Endodermal cell (in vitro differentiated cells): ENCODE measurements around the gene LRRIQ1. TPM values are rescaled to one million over a fixed set of nuclear protein-coding genes. Genes with fewer than 3 reads are reported as not detected.

Experiments used
- DNase-seq: peaks from one replicate; pipeline ENCODE4 v3.0.0-alpha.2; 2017
- H3K27ac ChIP-seq: 2 replicates; pipeline ENCODE4 v1.5.1; 2013; ENCODE audit warnings: mild to moderate bottlenecking, low read depth, low read length, moderate library complexity
- H3K27me3 ChIP-seq: 2 replicates; pipeline ENCODE4 v1.6.1; 2013; ENCODE audit warnings: mild to moderate bottlenecking, low read length, moderate library complexity; ENCODE audit not compliant: insufficient read depth, control insufficient read depth, poor library complexity, severe bottlenecking
- H3K36me3 ChIP-seq: 2 replicates; pipeline ENCODE4 v1.7.0; 2013; ENCODE audit warnings: mild to moderate bottlenecking, low read length, moderate library complexity; ENCODE audit not compliant: control insufficient read depth, insufficient read depth
- H3K4me1 ChIP-seq: one replicate; pipeline ENCODE4 v1.7.0; 2013; ENCODE audit warnings: low read length; ENCODE audit not compliant: control insufficient read depth, insufficient read depth
- H3K4me3 ChIP-seq: 2 replicates; pipeline ENCODE4 v1.5.1; 2013; ENCODE audit warnings: mild to moderate bottlenecking, low read length, moderate library complexity
- H3K9ac ChIP-seq: 2 replicates; pipeline ENCODE4 v1.6.1; 2013; ENCODE audit warnings: mild to moderate bottlenecking, low read length, moderate library complexity; ENCODE audit not compliant: poor library complexity, severe bottlenecking; ENCODE audit errors: extremely low read depth
- H3K9me3 ChIP-seq: 2 replicates; pipeline ENCODE4 v1.6.1; 2013; ENCODE audit warnings: mild to moderate bottlenecking, low read length, moderate library complexity; ENCODE audit not compliant: control insufficient read depth
- H3K27ac Mint-ChIP-seq: 2 replicates; pipeline ENCODE4 v1.8.0; 2020; ENCODE audit warnings: mixed read lengths
- H3K27me3 Mint-ChIP-seq: 2 replicates; pipeline ENCODE4 v1.8.0; 2021; ENCODE audit warnings: mild to moderate bottlenecking, mixed read lengths; ENCODE audit not compliant: insufficient read depth
- H3K36me3 Mint-ChIP-seq: 2 replicates; pipeline ENCODE4 v1.8.0; 2020; ENCODE audit warnings: low read depth, mixed read lengths
- H3K4me1 Mint-ChIP-seq: 2 replicates; pipeline ENCODE4 v1.8.0; 2020; ENCODE audit warnings: mixed read lengths
- H3K4me3 Mint-ChIP-seq: 2 replicates; pipeline ENCODE4 v1.8.0; 2020; ENCODE audit warnings: mild to moderate bottlenecking, moderate library complexity, mixed read lengths
- H3K9me3 Mint-ChIP-seq: 2 replicates; pipeline ENCODE4 v1.8.0; 2020; ENCODE audit warnings: mild to moderate bottlenecking, mixed read lengths
- CTCF ChIP-seq: fragments of 200-600 bp; sonication (generic); conservative IDR thresholded peaks from 2 replicates; pipeline ENCODE4 v1.5.0; 2021; ENCODE audit warnings: antibody characterized with exemption, mild to moderate bottlenecking
- WGBS, 2 experiments: methylation state at CpG; one replicate each; pipeline versions ENCODE4 v1.1.5 to v1.1.7; 2013; ENCODE audit warnings: missing lambda C conversion rate in 2 of 2, mixed read lengths in 1 of 2; ENCODE audit not compliant: insufficient coverage in 1 of 2, insufficient read length in 1 of 2; 5-methylcytosine and 5-hydroxymethylcytosine counted together
- total RNA-seq, 2 donors: library from RNA; stranded (reverse); fragmentation: NEBNext Ultra II Directional in 1 of 2; extraction: Animal tissue kit (Norgen Biotek cat#: 25700) in 1 of 2; gene quantifications; 2 replicates in 1 of 2; 3 replicates in 1 of 2; pipeline ENCODE4 v1.2.1, GENCODE V29; 2021

LRRIQ1 gene
- total RNA-seq, 2 donors from 2014 or later = 2.9 to 6.2 TPM

- H3K27me3 Mint-ChIP-seq = peaks cover 15% of the 10 kb centered on the region
- no peak overlapping the region for H3K27ac ChIP-seq
Measured at GRCh38 chr12:85283560-85283959, 247.4 kb downstream of the LRRIQ1 start.

More at GRCh38 chr12:85283560-85283959, 247.4 kb downstream of the LRRIQ1 start:
- H3K9ac ChIP-seq = no peak overlapping the region
- 73 to 78% methylated on average over 6 of the region's 6 CpGs for WGBS, 2 experiments
- DNase-seq = no peak
- H3K36me3 Mint-ChIP-seq = no peaks in the 10 kb centered on the region
- peaks cover 4% of the 10 kb centered on the region for H3K4me1 Mint-ChIP-seq
- no peaks in the 10 kb centered on the region for H3K36me3 ChIP-seq
- no peaks in the 10 kb centered on the region for H3K9me3 ChIP-seq
- peaks cover 2% of the 10 kb centered on the region for H3K4me1 ChIP-seq
- TF ChIP-seq CTCF = no peak
- H3K27ac Mint-ChIP-seq = no peak overlapping the region
- H3K27me3 ChIP-seq = peaks cover 31% of the 10 kb centered on the region
- H3K9me3 Mint-ChIP-seq = no peaks in the 10 kb centered on the region
- no peak overlapping the region for H3K4me3 ChIP-seq
- H3K4me3 Mint-ChIP-seq = no peak overlapping the region

Other genes with a start within 250 kb of the LRRIQ1 start
- gene SLC6A15, start 123.6 kb upstream of the LRRIQ1 start, total RNA-seq = 1 to 10 TPM; 4.2 to 4.7 TPM
- gene TSPAN19, start 74 bp upstream of the LRRIQ1 start, total RNA-seq = not detected
- gene ALX1, start 243.9 kb downstream of the LRRIQ1 start, total RNA-seq = 1 to 10 TPM in 1 of 2 donors, under 1 TPM in 1; 0.40 to 1.3 TPM